DND-41 (cell line): ENCODE data around the gene TMTC1.

ENCODE experiments used
- CTCF ChIP-seq: IDR thresholded peaks from 2 replicates; pipeline ENCODE4 v1.5.1; 2012; ENCODE audit warnings: borderline replicate concordance, low read length, moderate library complexity, mild to moderate bottlenecking; ENCODE audit not compliant: poor library complexity, severe bottlenecking; ENCODE audit errors: extremely low read depth
- EZH2 ChIP-seq: IDR thresholded peaks from 3 replicates; pipeline ENCODE4 v1.6.1; 2012; ENCODE audit warnings: borderline replicate concordance, low read depth, mild to moderate bottlenecking, moderate library complexity, low read length, inconsistent platforms; ENCODE audit not compliant: severe bottlenecking

- TF ChIP-seq CTCF (no peak), EZH2 (no peak)
These were observed 50.7 kb downstream of the TMTC1 start for GRCh38 chr12:29733060-29733459.
